Lung (tissue), 13 donors: ENCODE results near the gene IDNK. TPM values are rescaled to one million over a fixed set of nuclear protein-coding genes. Genes with fewer than 3 reads are reported as not detected.

Experiments used
- ATAC-seq: fragments of 200-7000 bp; cut with Tn5 transposase; one replicate; pipeline ENCODE4 v1.9.1; 2020; ENCODE audit warnings: moderate number of reproducible peaks; ENCODE audit not compliant: insufficient read depth, low FRiP score
- DNase-seq, 3 donors: peaks; one replicate each; pipeline ENCODE4 v3.0.0-alpha.2; 2013 to 2017
- H3K27ac ChIP-seq, 2 donors: one replicate each; pipeline ENCODE4 v1.5.1; 2013; ENCODE audit warnings: mild to moderate bottlenecking in 2 of 2, moderate library complexity in 2 of 2, control low read depth in 1 of 2, inconsistent platforms in 1 of 2, low read depth in 1 of 2, low read length in 1 of 2
- H3K27me3 ChIP-seq, 3 donors: one replicate each; pipeline ENCODE4 v1.5.1; 2013; ENCODE audit warnings: low read length in 2 of 3; ENCODE audit not compliant: control insufficient read depth in 3 of 3, insufficient read depth in 3 of 3
- H3K36me3 ChIP-seq, 4 donors: one replicate each; pipeline ENCODE4 v1.5.1; 2013; ENCODE audit warnings: low read length in 4 of 4, mild to moderate bottlenecking in 1 of 4, moderate library complexity in 1 of 4; ENCODE audit not compliant: control insufficient read depth in 4 of 4, insufficient read depth in 4 of 4
- H3K4me1 ChIP-seq, 5 donors: one replicate each; pipeline ENCODE4 v1.5.1; 2013; ENCODE audit warnings: low read length in 5 of 5, mild to moderate bottlenecking in 2 of 5, moderate library complexity in 1 of 5; ENCODE audit not compliant: control insufficient read depth in 5 of 5, insufficient read depth in 5 of 5
- H3K4me3 ChIP-seq: one replicate; pipeline ENCODE4 v1.5.1; 2013; ENCODE audit warnings: mild to moderate bottlenecking, control low read depth, moderate library complexity
- H3K9ac ChIP-seq, 2 donors: one replicate each; pipeline ENCODE4 v1.5.1; 2013; ENCODE audit warnings: low read length in 2 of 2, control low read depth in 1 of 2; ENCODE audit not compliant: insufficient read depth in 1 of 2
- H3K9me3 ChIP-seq, 4 donors: one replicate each; pipeline ENCODE4 v1.5.1; 2013; ENCODE audit warnings: low read length in 3 of 4, mild to moderate bottlenecking in 1 of 4, moderate library complexity in 1 of 4; ENCODE audit not compliant: control insufficient read depth in 4 of 4, insufficient read depth in 3 of 4
- WGBS, 2 donors: extraction: QIAGEN DNeasy Blood & Tissue Kit; methylation state at CpG; one replicate each; pipeline ENCODE4 v1.1.7; 2013; 5-methylcytosine and 5-hydroxymethylcytosine counted together
- polyA plus RNA-seq, 2 donors: library from polyadenylated mRNA; stranded (reverse); fragments of 200-250 nt; gene quantifications; one replicate each; pipeline ENCODE4 v1.2.1, GENCODE V29; 2013
- small RNA-seq: library from RNA; depleted of rRNA; stranded (forward); fragments of <200 nt; gene quantifications from one replicate; pipeline ENCODE3, GENCODE V24; 2014; ENCODE audit warnings: low replicate concordance
- total RNA-seq, 2 donors: library from RNA; depleted of rRNA in 1 of 2; stranded (reverse); fragments of >200 nt in 1 of 2; gene quantifications; one replicate each; pipeline ENCODE4 v1.2.1, GENCODE V29; 2014 to 2021
- TF ChIP-seq, protein P1 (sequence below): IDR thresholded peaks from 2 replicates; pipeline ENCODE4 v1.5.1; 2012; ENCODE audit warnings: mild to moderate bottlenecking; ENCODE audit errors: control extremely low read depth, extremely low read depth
- donor health status: control.
- donor health status: control.
- donor health status: Bipolar disorder and iron deficiency.
- donor health status: healthy.
- donor health status: DM: yes; HTN: yes; CAD: no.

Gene IDNK
- total and polyA plus RNA-seq, 4 donors, result 5.7 to 9.3 (median 5.8) TPM

DNA sequence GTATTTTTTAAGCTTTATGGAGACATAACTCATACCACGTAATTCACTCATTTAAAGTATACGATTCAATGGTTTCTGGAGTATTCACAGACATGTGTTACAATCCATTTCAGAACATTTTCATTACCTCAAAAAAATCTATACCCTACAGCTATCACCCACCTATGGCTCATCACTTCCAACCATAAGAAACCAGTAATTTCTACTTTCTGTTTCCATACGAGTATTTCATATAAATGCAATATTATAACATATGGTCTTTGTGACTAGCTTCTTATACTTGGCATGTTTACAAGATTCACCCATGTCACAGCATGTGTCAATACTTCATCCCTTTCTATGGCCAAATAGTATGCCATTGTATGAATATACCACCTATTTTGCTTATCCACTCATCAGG, 66.0 kb downstream of the IDNK start:
- Histone ChIP-seq H3K4me3 (no peak overlapping the region), H3K27me3 (no peaks in the 10 kb centered on the region), H3K36me3 (peaks cover 0 to 4% (median 1%) of the 10 kb centered on the region in 4 donors), H3K4me1 (peaks cover 0 to 17% (median 0%) of the 10 kb centered on the region in 5 donors), H3K27ac (no peak overlapping the region), H3K9me3 (no peaks in the 10 kb centered on the region), H3K9ac (no peak overlapping the region)
- ATAC-seq (no peak), DNase-seq (no peak)
- WGBS, 2 donors, result 86 to 88% methylated on average over 3 of the region's 3 CpGs
- TF ChIP-seq, protein P1, sequence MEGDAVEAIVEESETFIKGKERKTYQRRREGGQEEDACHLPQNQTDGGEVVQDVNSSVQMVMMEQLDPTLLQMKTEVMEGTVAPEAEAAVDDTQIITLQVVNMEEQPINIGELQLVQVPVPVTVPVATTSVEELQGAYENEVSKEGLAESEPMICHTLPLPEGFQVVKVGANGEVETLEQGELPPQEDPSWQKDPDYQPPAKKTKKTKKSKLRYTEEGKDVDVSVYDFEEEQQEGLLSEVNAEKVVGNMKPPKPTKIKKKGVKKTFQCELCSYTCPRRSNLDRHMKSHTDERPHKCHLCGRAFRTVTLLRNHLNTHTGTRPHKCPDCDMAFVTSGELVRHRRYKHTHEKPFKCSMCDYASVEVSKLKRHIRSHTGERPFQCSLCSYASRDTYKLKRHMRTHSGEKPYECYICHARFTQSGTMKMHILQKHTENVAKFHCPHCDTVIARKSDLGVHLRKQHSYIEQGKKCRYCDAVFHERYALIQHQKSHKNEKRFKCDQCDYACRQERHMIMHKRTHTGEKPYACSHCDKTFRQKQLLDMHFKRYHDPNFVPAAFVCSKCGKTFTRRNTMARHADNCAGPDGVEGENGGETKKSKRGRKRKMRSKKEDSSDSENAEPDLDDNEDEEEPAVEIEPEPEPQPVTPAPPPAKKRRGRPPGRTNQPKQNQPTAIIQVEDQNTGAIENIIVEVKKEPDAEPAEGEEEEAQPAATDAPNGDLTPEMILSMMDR, result no peak

DNA sequence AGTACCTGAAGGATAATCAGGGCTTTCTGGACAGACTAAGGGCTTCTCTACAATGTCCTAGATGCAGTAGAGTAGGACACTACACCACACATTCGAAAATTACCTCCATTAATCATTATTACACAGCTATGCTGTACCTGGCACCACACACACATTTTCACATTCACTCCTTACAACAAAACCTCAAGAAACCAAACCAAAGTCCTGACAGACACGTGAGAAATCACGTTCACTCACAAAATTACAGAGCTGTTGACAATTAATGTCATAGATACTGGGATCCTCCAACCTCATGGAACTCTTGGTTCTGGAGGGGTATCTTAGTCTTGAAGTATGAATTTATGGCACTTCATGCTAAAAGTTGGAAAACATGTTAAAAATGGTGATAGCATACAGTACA, 68.5 kb downstream of the IDNK start:
- ATAC-seq, result no peak
- Histone ChIP-seq H3K4me3 (no peak overlapping the region), H3K27ac (no peak overlapping the region), H3K9ac (no peak overlapping the region), H3K9me3 (no peaks in the 10 kb centered on the region), H3K27me3 (no peaks in the 10 kb centered on the region), H3K36me3 (peaks cover 0 to 2% (median 0%) of the 10 kb centered on the region in 4 donors), H3K4me1 (peaks cover 0 to 15% (median 0%) of the 10 kb centered on the region in 5 donors)
- WGBS, 2 donors, result 88 to 93% methylated on average over 3 of the region's 3 CpGs
- TF ChIP-seq, protein P1, result no peak
- DNase-seq, result no peak

Small RNA genes within 50 kb of the gene (small RNA-seq; reads per million reads assigned to genes)
- gene RNU4-15P, result not detected

Other genes with a start within 250 kb of the IDNK start
- gene FRMD3, start 84.7 kb upstream of the IDNK start, total RNA-seq, result 1 to 10 TPM; 1.5 to 3.2 TPM
- gene FRMD3, start 84.7 kb upstream of the IDNK start, polyA plus RNA-seq, result 1 to 10 TPM in 1 of 2 donors, under 1 TPM in 1; 0.75 to 1.6 TPM
- 100 to 1,000 TPM in 1 of 2 donors, 10 to 100 TPM in 1; 96.6 to 140 TPM for gene UBQLN1, start 84.8 kb downstream of the IDNK start, total RNA-seq
- 10 to 100 TPM; 26.3 to 63.7 TPM for gene UBQLN1, start 84.8 kb downstream of the IDNK start, polyA plus RNA-seq
- gene GKAP1, start 194.6 kb downstream of the IDNK start, total RNA-seq, result 10 to 100 TPM in 1 of 2 donors, 1 to 10 TPM in 1; 4.4 to 12.6 TPM
- 1 to 10 TPM; 1.8 to 7.6 TPM for gene GKAP1, start 194.6 kb downstream of the IDNK start, polyA plus RNA-seq